DOHH2 (cell line): ENCODE results near the gene ADAMTSL1.
"Not testable (repeated sequence)": the region's sequence is repeated elsewhere in the genome, so short reads cannot be mapped to it uniquely, and the experiment has no call there.

Source experiments
- CTCF ChIP-seq: fragments of 200-600 bp; sonication (generic); IDR thresholded peaks from one replicate; pipeline ENCODE4 v1.5.1; 2014; ENCODE audit warnings: antibody characterized with exemption, mild to moderate bottlenecking, low read depth, low read length; ENCODE audit not compliant: poor library complexity, severe bottlenecking
- EZH2phosphoT487 ChIP-seq: fragments of 200-600 bp; sonication (generic); IDR thresholded peaks from 2 replicates; pipeline ENCODE4 v1.6.1; 2017; ENCODE audit warnings: borderline replicate concordance, mild to moderate bottlenecking, antibody characterized with exemption, low read length, moderate library complexity, mixed read lengths

GRCh38 chr9:18930611-18931010 lies 456.7 kb downstream of the ADAMTSL1 start:
- not testable (repeated sequence) for TF ChIP-seq CTCF, EZH2phosphoT487
